Activated gamma-delta T cell (primary cell): Measurements from ENCODE around the gene SPRY1.

Source experiments
- DNase-seq: peaks from one replicate; lab custom pipeline; 2025; lab: John Stamatoyannopoulos, UW

The SPRY1 gene

GRCh38 chr4:123380728-123381716, 15.6 kb upstream of the SPRY1 start:
- DNase-seq, result no peak

- no peak for DNase-seq
These were observed 14.6 kb upstream of the SPRY1 start for GRCh38 chr4:123381996-123382395.

- DNase-seq, result no peak
These were observed 13.0 kb upstream of the SPRY1 start for GRCh38 chr4:123383566-123383965.

GRCh38 chr4:123386609-123387008, 10.0 kb upstream of the SPRY1 start:
- no peak for DNase-seq

GRCh38 chr4:123390846-123391456, 5.6 kb upstream of the SPRY1 start:
- no peak for DNase-seq

GRCh38 chr4:123393721-123394120, 2.9 kb upstream of the SPRY1 start:
- no peak for DNase-seq

GRCh38 chr4:123397144-123398065, 810 bp downstream of the SPRY1 start:
- peak; percentile 17 for DNase-seq

GRCh38 chr4:123398066-123398852, 1.7 kb downstream of the SPRY1 start:
- peak; percentile 28 for DNase-seq

- DNase-seq, result peak; percentile 10
These were observed 2.4 kb downstream of the SPRY1 start for GRCh38 chr4:123398853-123399626.

- DNase-seq, result no peak
These were observed 3.2 kb downstream of the SPRY1 start for GRCh38 chr4:123399627-123400358.

- DNase-seq, result no peak
These were observed 4.9 kb downstream of the SPRY1 start for GRCh38 chr4:123401271-123402120.

GRCh38 chr4:123402121-123402465, 5.5 kb downstream of the SPRY1 start:
- no peak for DNase-seq

- no peak for DNase-seq
These were observed 6.5 kb downstream of the SPRY1 start for GRCh38 chr4:123403080-123403604.

GRCh38 chr4:123404533-123404932, 7.9 kb downstream of the SPRY1 start:
- no peak for DNase-seq

- no peak for DNase-seq
These were observed 8.8 kb downstream of the SPRY1 start for GRCh38 chr4:123405267-123405865.

GRCh38 chr4:123406872-123407271, 10.3 kb downstream of the SPRY1 start:
- DNase-seq, result no peak

- DNase-seq, result no peak
These were observed 12.0 kb downstream of the SPRY1 start for GRCh38 chr4:123408471-123409084.

GRCh38 chr4:123409334-123409733, 12.7 kb downstream of the SPRY1 start:
- no peak for DNase-seq
